GM10847 (cell line): ENCODE data around the gene NAAA.

Experiments used
- POLR2A ChIP-seq: IDR thresholded peaks from 2 replicates; pipeline ENCODE4 v1.6.1; 2011; ENCODE audit not compliant: insufficient read length; ENCODE audit errors: extremely low read depth

The NAAA gene

GRCh38 chr4:75881476-75881875, 59.3 kb downstream of the NAAA start:
- no peak for TF ChIP-seq POLR2A

GRCh38 chr4:75880278-75880677, 60.5 kb downstream of the NAAA start:
- TF ChIP-seq POLR2A = no peak

GRCh38 chr4:75878246-75878756, 62.5 kb downstream of the NAAA start:
- TF ChIP-seq POLR2A = no peak

GRCh38 chr4:75876218-75876617, 64.6 kb downstream of the NAAA start:
- TF ChIP-seq POLR2A = no peak

GRCh38 chr4:75869100-75869499, 71.7 kb downstream of the NAAA start:
- TF ChIP-seq POLR2A = no peak

GRCh38 chr4:75867130-75867529, 73.7 kb downstream of the NAAA start:
- TF ChIP-seq POLR2A = no peak
